GM12878 (cell line): ENCODE data around the gene PRPF18. TPM values are rescaled to one million over a fixed set of nuclear protein-coding genes. Genes with fewer than 3 reads are reported as not detected.
A peak's percentile ranks its signal among the peaks of the same experiment; 100 is the strongest.

Experiments
- ATAC-seq: fragments of 200-7000 bp; cut with Tn5 transposase; 3 replicates; pipeline ENCODE4 v1.9.1; 2020; ENCODE audit warnings: mild to moderate bottlenecking, moderate library complexity
- BruUV-seq: library from RNA; stranded (reverse); fragments of 400-500 nt; replicated peaks from 2 replicates; lab custom pipeline; 2021; lab: Mats Ljungman, UMichigan
- CTCF ChIA-PET: fragments of 300-600 bp; sonication (Branson Sonifier 250); formaldehyde crosslinking; extraction: SDS; loops from one replicate; lab custom pipeline; 2021; ENCODE audit warnings: inconsistent platforms; lab: Yijun Ruan, JAX
- POLR2A ChIA-PET: fragments of 350-600 bp; formaldehyde crosslinking; extraction: SDS; loops from one replicate; lab custom pipeline; 2021; ENCODE audit warnings: inconsistent platforms; lab: Charles Lee
- RAD21 ChIA-PET: fragments of 300-600 bp; sonication (Branson Sonifier 250); formaldehyde crosslinking; loops from one replicate; lab custom pipeline; 2023; ENCODE audit warnings: antibody characterized with exemption; ENCODE audit not compliant: unreplicated experiment; lab: Charles Lee
- SMC1A ChIA-PET: fragments of 300-600 bp; sonication (Branson Sonifier 250); formaldehyde crosslinking; loops from one replicate; lab custom pipeline; 2023; ENCODE audit not compliant: unreplicated experiment, uncharacterized antibody; lab: Charles Lee
- DNase-seq: peaks from one replicate; pipeline ENCODE4 v3.0.0-alpha.2; 2011; ENCODE audit warnings: low read depth, low spot score
- FAIRE-seq: peaks from 3 replicates; lab custom pipeline; 2011; peaks lifted over from hg19 to GRCh38; lab: Jason Lieb, UNC
- H2AFZ ChIP-seq: 2 replicates; pipeline ENCODE4 v1.6.0; 2011; ENCODE audit warnings: low read depth, low read length, control low read depth; ENCODE audit not compliant: control insufficient read depth
- H3K27ac ChIP-seq: 2 replicates; pipeline ENCODE4 v1.5.1; 2011; ENCODE audit warnings: control low read depth; ENCODE audit not compliant: control insufficient read depth, insufficient read depth
- H3K27me3 ChIP-seq, 2 experiments: replicated peaks in 1 of 2; 2 replicates each; pipeline versions ENCODE4 v1.6.0 to v1.6.1; 2011; ENCODE audit warnings: low read length in 1 of 2; ENCODE audit not compliant: control insufficient read depth in 2 of 2, insufficient read depth in 2 of 2
- H3K36me3 ChIP-seq, 2 experiments: 2 replicates each; pipeline ENCODE4 v1.5.1; 2011; ENCODE audit warnings: low read length in 1 of 2; ENCODE audit not compliant: control insufficient read depth in 2 of 2, insufficient read depth in 2 of 2
- H3K4me1 ChIP-seq: 2 replicates; pipeline ENCODE4 v1.6.1; 2011; ENCODE audit warnings: mild to moderate bottlenecking, low read length, moderate library complexity, mixed read lengths; ENCODE audit not compliant: control insufficient read depth, insufficient read depth
- H3K4me2 ChIP-seq: 2 replicates; pipeline ENCODE4 v1.6.0; 2011; ENCODE audit warnings: control low read depth; ENCODE audit not compliant: control insufficient read depth, insufficient read depth
- H3K4me3 ChIP-seq: fragments of 200-600 bp; sonication (generic); 2 replicates; pipeline ENCODE4 v1.5.1; 2016
- H3K79me2 ChIP-seq: 2 replicates; pipeline ENCODE4 v1.6.0; 2011; ENCODE audit warnings: low read length; ENCODE audit not compliant: control insufficient read depth, insufficient read depth
- H3K9ac ChIP-seq: 2 replicates; pipeline ENCODE4 v1.8.0; 2011; ENCODE audit warnings: low read length, control low read depth, mixed read lengths; ENCODE audit not compliant: control insufficient read depth, insufficient read depth
- H3K9me3 ChIP-seq: replicated peaks from 3 replicates; pipeline ENCODE4 v1.5.1; 2011; ENCODE audit warnings: mild to moderate bottlenecking, low read length; ENCODE audit not compliant: control insufficient read depth, insufficient read depth
- H4K20me1 ChIP-seq: 2 replicates; pipeline ENCODE4 v1.6.0; 2011; ENCODE audit not compliant: control insufficient read depth, insufficient read depth
- DPF2 ChIP-seq: fragments of 450-650 bp; IDR thresholded peaks from 2 replicates; pipeline ENCODE4 v1.6.1; 2017; ENCODE audit warnings: mild to moderate bottlenecking
- GABPA ChIP-seq: IDR thresholded peaks from 2 replicates; pipeline ENCODE4 v1.6.1; 2014; ENCODE audit warnings: antibody characterized with exemption, low read depth, mild to moderate bottlenecking, inconsistent platforms
- NR2C2 ChIP-seq: IDR thresholded peaks from 2 replicates; pipeline ENCODE4 v1.6.1; 2011; ENCODE audit warnings: borderline replicate concordance, low read depth; ENCODE audit not compliant: control insufficient read depth, insufficient read length
- RAD51 ChIP-seq: fragments of 450-650 bp; IDR thresholded peaks from 2 replicates; pipeline ENCODE4 v1.6.1; 2016; ENCODE audit warnings: moderate library complexity, mild to moderate bottlenecking, inconsistent platforms
- SIN3A ChIP-seq: IDR thresholded peaks from 2 replicates; pipeline ENCODE4 v1.6.1; 2012; ENCODE audit warnings: low read depth, low read length, improper control_type of control experiment
- ZNF687 ChIP-seq: fragments of 450-650 bp; IDR thresholded peaks from 2 replicates; pipeline ENCODE4 v1.6.1; 2017; ENCODE audit warnings: mild to moderate bottlenecking, moderate library complexity
- WGBS: methylation state at CpG from one replicate; pipeline ENCODE4 v1.1.6; 2016; ENCODE audit warnings: low lambda C conversion rate; ENCODE audit not compliant: insufficient replicate concordance, insufficient coverage; ENCODE audit errors: missing lambda C conversion rate; 5-methylcytosine and 5-hydroxymethylcytosine counted together
- in situ Hi-C: fragments of 300-500 bp; cut with MboI; formaldehyde crosslinking; loops from 9 replicates; pipeline ENCODE4 v1.14.3; 2018; ENCODE audit warnings: mixed read lengths
- intact Hi-C: fragments of 100-400 bp; cut with micrococcal nuclease; formaldehyde crosslinking; loops from one replicate; pipeline ENCODE4 v1.14.2; 2022; ENCODE audit not compliant: unreplicated experiment
- polyA plus RNA-seq, 11 experiments: library from polyadenylated mRNA; depleted of rRNA in 4 of 11; unstranded in 6 of 11; stranded (reverse) in 5 of 11; fragments of >200 nt; fragmentation: Nextera tagmentation in 4 of 11; fragmentation: Illumina TruSeq in 1 of 11; extraction: Ambion mirVana in 4 of 11; extraction: Trizol in 1 of 11; gene quantifications; 1 replicate in 1 of 11; 2 replicates in 10 of 11; pipeline versions ENCODE4 v1.2.1 to v1.2.3, GENCODE V29; 2011 to 2016; ENCODE audit warnings: inconsistent platforms in 2 of 11, missing spikeins in 2 of 11, low read depth in 1 of 11
- total RNA-seq, 4 experiments: library from RNA; depleted of rRNA in 3 of 4; stranded (reverse); fragments of >200 nt in 3 of 4; fragmentation: Illumina TruSeq in 1 of 4; extraction: Trizol in 1 of 4; gene quantifications; 2 replicates each; pipeline versions ENCODE4 v1.2.1 to v1.2.3, GENCODE V29; 2013 to 2021
- TF ChIP-seq, protein P1 (sequence below): fragments of 450-650 bp; IDR thresholded peaks from 2 replicates; pipeline ENCODE4 v1.6.1; 2018; ENCODE audit warnings: mild to moderate bottlenecking, low read depth, moderate library complexity; ENCODE audit not compliant: partially characterized antibody
- TF ChIP-seq, protein P2 (sequence below): fragments of 150-350 bp; IDR thresholded peaks from 2 replicates; pipeline ENCODE4 v1.6.1; 2016; ENCODE audit warnings: low read depth, low read length
- TF ChIP-seq, protein P3 (sequence below): fragments of 150-350 bp; IDR thresholded peaks from 2 replicates; pipeline ENCODE4 v1.6.1; 2014; ENCODE audit warnings: mild to moderate bottlenecking, low read depth, low read length
- TF ChIP-seq, protein P4 (sequence below): IDR thresholded peaks from 2 replicates; pipeline ENCODE4 v1.6.1; 2012; ENCODE audit warnings: low read depth, low read length, improper control_type of control experiment

PRPF18 gene
- total and polyA plus RNA-seq, 10 of the 15 experiments (the other 5 are each of a cell fraction or from before 2014, with no cell fraction given): 15.6 to 35.8 (median 28.8) TPM

- Histone ChIP-seq H3K27ac (no peak overlapping the region), H3K27me3 (no peaks in the 10 kb centered on the region), H3K36me3 (peaks cover 5 to 20% of the 10 kb centered on the region in 2 experiments), H3K4me3 (no peak overlapping the region), H3K9ac (no peak overlapping the region), H3K9me3 (no peaks in the 10 kb centered on the region), H3K79me2 (no peaks in the 10 kb centered on the region), H4K20me1 (no peaks in the 10 kb centered on the region), H2AFZ (no peak overlapping the region), H3K4me2 (no peak overlapping the region), H3K4me1 (no peaks in the 10 kb centered on the region)
- intact Hi-C loops: no loop called here
- ChIA-PET RAD21 (no interaction called here), CTCF (interaction anchor here (0.7 to 1.0 kb wide), 3 partner anchors 12 to 17 kb away, joined by 3 to 4 read pairs (median 4); no protein-coding TSS in a partner anchor), SMC1A (interaction anchor here (1.4 kb wide), 1 partner anchor 18 kb away, joined by 3 read pairs; no protein-coding TSS in a partner anchor), POLR2A (no interaction called here)
- no peak for DNase-seq
- TF ChIP-seq, protein P1, sequence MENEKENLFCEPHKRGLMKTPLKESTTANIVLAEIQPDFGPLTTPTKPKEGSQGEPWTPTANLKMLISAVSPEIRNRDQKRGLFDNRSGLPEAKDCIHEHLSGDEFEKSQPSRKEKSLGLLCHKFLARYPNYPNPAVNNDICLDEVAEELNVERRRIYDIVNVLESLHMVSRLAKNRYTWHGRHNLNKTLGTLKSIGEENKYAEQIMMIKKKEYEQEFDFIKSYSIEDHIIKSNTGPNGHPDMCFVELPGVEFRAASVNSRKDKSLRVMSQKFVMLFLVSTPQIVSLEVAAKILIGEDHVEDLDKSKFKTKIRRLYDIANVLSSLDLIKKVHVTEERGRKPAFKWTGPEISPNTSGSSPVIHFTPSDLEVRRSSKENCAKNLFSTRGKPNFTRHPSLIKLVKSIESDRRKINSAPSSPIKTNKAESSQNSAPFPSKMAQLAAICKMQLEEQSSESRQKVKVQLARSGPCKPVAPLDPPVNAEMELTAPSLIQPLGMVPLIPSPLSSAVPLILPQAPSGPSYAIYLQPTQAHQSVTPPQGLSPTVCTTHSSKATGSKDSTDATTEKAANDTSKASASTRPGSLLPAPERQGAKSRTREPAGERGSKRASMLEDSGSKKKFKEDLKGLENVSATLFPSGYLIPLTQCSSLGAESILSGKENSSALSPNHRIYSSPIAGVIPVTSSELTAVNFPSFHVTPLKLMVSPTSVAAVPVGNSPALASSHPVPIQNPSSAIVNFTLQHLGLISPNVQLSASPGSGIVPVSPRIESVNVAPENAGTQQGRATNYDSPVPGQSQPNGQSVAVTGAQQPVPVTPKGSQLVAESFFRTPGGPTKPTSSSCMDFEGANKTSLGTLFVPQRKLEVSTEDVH: no peak
- TF ChIP-seq, protein P2, sequence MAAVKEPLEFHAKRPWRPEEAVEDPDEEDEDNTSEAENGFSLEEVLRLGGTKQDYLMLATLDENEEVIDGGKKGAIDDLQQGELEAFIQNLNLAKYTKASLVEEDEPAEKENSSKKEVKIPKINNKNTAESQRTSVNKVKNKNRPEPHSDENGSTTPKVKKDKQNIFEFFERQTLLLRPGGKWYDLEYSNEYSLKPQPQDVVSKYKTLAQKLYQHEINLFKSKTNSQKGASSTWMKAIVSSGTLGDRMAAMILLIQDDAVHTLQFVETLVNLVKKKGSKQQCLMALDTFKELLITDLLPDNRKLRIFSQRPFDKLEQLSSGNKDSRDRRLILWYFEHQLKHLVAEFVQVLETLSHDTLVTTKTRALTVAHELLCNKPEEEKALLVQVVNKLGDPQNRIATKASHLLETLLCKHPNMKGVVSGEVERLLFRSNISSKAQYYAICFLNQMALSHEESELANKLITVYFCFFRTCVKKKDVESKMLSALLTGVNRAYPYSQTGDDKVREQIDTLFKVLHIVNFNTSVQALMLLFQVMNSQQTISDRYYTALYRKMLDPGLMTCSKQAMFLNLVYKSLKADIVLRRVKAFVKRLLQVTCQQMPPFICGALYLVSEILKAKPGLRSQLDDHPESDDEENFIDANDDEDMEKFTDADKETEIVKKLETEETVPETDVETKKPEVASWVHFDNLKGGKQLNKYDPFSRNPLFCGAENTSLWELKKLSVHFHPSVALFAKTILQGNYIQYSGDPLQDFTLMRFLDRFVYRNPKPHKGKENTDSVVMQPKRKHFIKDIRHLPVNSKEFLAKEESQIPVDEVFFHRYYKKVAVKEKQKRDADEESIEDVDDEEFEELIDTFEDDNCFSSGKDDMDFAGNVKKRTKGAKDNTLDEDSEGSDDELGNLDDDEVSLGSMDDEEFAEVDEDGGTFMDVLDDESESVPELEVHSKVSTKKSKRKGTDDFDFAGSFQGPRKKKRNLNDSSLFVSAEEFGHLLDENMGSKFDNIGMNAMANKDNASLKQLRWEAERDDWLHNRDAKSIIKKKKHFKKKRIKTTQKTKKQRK: no peak
- TF ChIP-seq NR2C2: no peak
- TF ChIP-seq, protein P3, sequence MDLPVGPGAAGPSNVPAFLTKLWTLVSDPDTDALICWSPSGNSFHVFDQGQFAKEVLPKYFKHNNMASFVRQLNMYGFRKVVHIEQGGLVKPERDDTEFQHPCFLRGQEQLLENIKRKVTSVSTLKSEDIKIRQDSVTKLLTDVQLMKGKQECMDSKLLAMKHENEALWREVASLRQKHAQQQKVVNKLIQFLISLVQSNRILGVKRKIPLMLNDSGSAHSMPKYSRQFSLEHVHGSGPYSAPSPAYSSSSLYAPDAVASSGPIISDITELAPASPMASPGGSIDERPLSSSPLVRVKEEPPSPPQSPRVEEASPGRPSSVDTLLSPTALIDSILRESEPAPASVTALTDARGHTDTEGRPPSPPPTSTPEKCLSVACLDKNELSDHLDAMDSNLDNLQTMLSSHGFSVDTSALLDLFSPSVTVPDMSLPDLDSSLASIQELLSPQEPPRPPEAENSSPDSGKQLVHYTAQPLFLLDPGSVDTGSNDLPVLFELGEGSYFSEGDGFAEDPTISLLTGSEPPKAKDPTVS: no peak
- no peak for TF ChIP-seq GABPA
- no peak for TF ChIP-seq ZNF687
- TF ChIP-seq, protein P4, sequence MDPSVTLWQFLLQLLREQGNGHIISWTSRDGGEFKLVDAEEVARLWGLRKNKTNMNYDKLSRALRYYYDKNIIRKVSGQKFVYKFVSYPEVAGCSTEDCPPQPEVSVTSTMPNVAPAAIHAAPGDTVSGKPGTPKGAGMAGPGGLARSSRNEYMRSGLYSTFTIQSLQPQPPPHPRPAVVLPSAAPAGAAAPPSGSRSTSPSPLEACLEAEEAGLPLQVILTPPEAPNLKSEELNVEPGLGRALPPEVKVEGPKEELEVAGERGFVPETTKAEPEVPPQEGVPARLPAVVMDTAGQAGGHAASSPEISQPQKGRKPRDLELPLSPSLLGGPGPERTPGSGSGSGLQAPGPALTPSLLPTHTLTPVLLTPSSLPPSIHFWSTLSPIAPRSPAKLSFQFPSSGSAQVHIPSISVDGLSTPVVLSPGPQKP: no peak
- TF ChIP-seq SIN3A: no peak
- no peak for TF ChIP-seq RAD51
- TF ChIP-seq DPF2: no peak
- FAIRE-seq: no peak
- no peak for ATAC-seq
- BruUV-seq: TSS peak; percentile 22
- in situ Hi-C loops: no loop called here
- 79% methylated on average over 4 of the region's 4 CpGs for WGBS
These were observed 30.4 kb downstream of the PRPF18 start for GRCh38 chr10:13617116-13617515.
